ENCODE measurements around the gene PITX1.

GRCh38 chr5:134994560-134995156 is 39.4 kb downstream of the PITX1 start:
- TF ChIP-seq POLR2A (IDR thresholded peaks at IDR 0.05), result no peak
- no peak for TF ChIP-seq CTCF (IDR thresholded peaks at IDR 0.05)
